GM18873 (cell line): Measurements from ENCODE around the gene CLDN4.
"Not testable (repeated sequence)": the region's sequence is repeated elsewhere in the genome, so short reads cannot be mapped to it uniquely, and the experiment has no call there.

Source experiments
- ATAC-seq: cut with Tn5 transposase; IDR thresholded peaks from one replicate; pipeline ENCODE4 v1.9.1; 2021; ENCODE audit warnings: mild to moderate bottlenecking, moderate library complexity, moderate number of reproducible peaks; ENCODE audit not compliant: unreplicated experiment, low FRiP score

CLDN4 gene

GRCh38 chr7:73823257-73823656 is 7.5 kb upstream of the CLDN4 start:
- no peak for ATAC-seq

GRCh38 chr7:73823873-73824592 is 6.8 kb upstream of the CLDN4 start:
- ATAC-seq, result no peak

GRCh38 chr7:73824986-73825385 is 5.8 kb upstream of the CLDN4 start:
- ATAC-seq, result no peak

- ATAC-seq, result no peak
Measured at GRCh38 chr7:73827567-73828106, 3.2 kb upstream of the CLDN4 start.

GRCh38 chr7:73828107-73828803 is 2.5 kb upstream of the CLDN4 start:
- ATAC-seq, result no peak

- ATAC-seq, result no peak
Measured at GRCh38 chr7:73828972-73829371, 1.8 kb upstream of the CLDN4 start.

GRCh38 chr7:73829505-73829904 is 1.3 kb upstream of the CLDN4 start:
- no peak for ATAC-seq

GRCh38 chr7:73829921-73830680 is 695 bp upstream of the CLDN4 start:
- no peak for ATAC-seq

GRCh38 chr7:73831584-73831833 is 713 bp downstream of the CLDN4 start:
- ATAC-seq, result no peak

- ATAC-seq, result no peak
Measured at GRCh38 chr7:73831834-73832651, 1.2 kb downstream of the CLDN4 start.

GRCh38 chr7:73832806-73833205 is 2.0 kb downstream of the CLDN4 start:
- no peak for ATAC-seq

- ATAC-seq, result no peak
Measured at GRCh38 chr7:73833251-73833919, 2.6 kb downstream of the CLDN4 start.

GRCh38 chr7:73834626-73835191 is 3.9 kb downstream of the CLDN4 start:
- no peak for ATAC-seq

GRCh38 chr7:73837167-73837566 is 6.4 kb downstream of the CLDN4 start:
- not testable (repeated sequence) for ATAC-seq

- no peak for ATAC-seq
Measured at GRCh38 chr7:73838642-73839041, 7.8 kb downstream of the CLDN4 start.

GRCh38 chr7:73839290-73839689 is 8.5 kb downstream of the CLDN4 start:
- no peak for ATAC-seq

- no peak for ATAC-seq
Measured at GRCh38 chr7:73839743-73840714, 9.2 kb downstream of the CLDN4 start.

- no peak for ATAC-seq
Measured at GRCh38 chr7:73840715-73841379, 10.1 kb downstream of the CLDN4 start.
